K562 (cell line): Measurements from ENCODE around the gene CISTR.

Experiments used
- ETV6 ChIP-seq, 3 experiments: fragments of 150-350 bp in 1 of 3; sonication (generic) in 1 of 3; formaldehyde crosslinking in 1 of 3; IDR thresholded peaks; 2 replicates each; pipeline versions ENCODE4 v1.6.1 to v1.8.0; 2014 to 2022; ENCODE audit warnings: borderline replicate concordance in 2 of 3, low read depth in 2 of 3, antibody characterized with exemption in 1 of 3, low read length in 1 of 3, mild to moderate bottlenecking in 1 of 3, missing genetic modification reagents in 1 of 3
- EZH2 ChIP-seq: IDR thresholded peaks from 2 replicates; pipeline ENCODE4 v1.6.1; 2012; ENCODE audit warnings: low read depth, mild to moderate bottlenecking, inconsistent platforms, low read length, borderline replicate concordance
- GABPB1 ChIP-seq: sonication (generic); formaldehyde crosslinking; IDR thresholded peaks from 2 replicates; pipeline ENCODE4 v1.8.0; 2022; ENCODE audit warnings: mild to moderate bottlenecking, missing genetic modification reagents
- MNT ChIP-seq, 2 experiments: fragments of 450-650 bp; conservative IDR thresholded peaks; 2 replicates each; pipeline ENCODE4 v1.6.1; 2017; ENCODE audit warnings: mild to moderate bottlenecking in 2 of 2, moderate library complexity in 2 of 2
- PRPF4 ChIP-seq: fragments of 200-400 bp; formaldehyde crosslinking; IDR thresholded peaks from one replicate; pipeline ENCODE4 v1.6.1; 2017; ENCODE audit warnings: low read length, low read depth, mild to moderate bottlenecking; ENCODE audit not compliant: insufficient read depth, poor library complexity, severe bottlenecking
- SRSF9 ChIP-seq: fragments of 200-400 bp; formaldehyde crosslinking; IDR thresholded peaks from 2 replicates; pipeline ENCODE4 v1.6.1; 2017; ENCODE audit warnings: low read depth, low read length, borderline replicate concordance
- TBP ChIP-seq: optimal IDR thresholded peaks from 2 replicates; pipeline ENCODE3; 2011; ENCODE audit warnings: low read depth, low read length, improper control_type of control experiment
- ZNF609 ChIP-seq: sonication (generic); formaldehyde crosslinking; IDR thresholded peaks from 2 replicates; pipeline ENCODE4 v1.8.1; 2023; ENCODE audit warnings: missing genetic modification reagents, mild to moderate bottlenecking, borderline replicate concordance
- TF ChIP-seq, protein P1 (sequence below): fragments of 450-650 bp; IDR thresholded peaks from 2 replicates; pipeline ENCODE4 v1.6.1; 2016; ENCODE audit warnings: low read depth, mild to moderate bottlenecking, moderate library complexity

DNA sequence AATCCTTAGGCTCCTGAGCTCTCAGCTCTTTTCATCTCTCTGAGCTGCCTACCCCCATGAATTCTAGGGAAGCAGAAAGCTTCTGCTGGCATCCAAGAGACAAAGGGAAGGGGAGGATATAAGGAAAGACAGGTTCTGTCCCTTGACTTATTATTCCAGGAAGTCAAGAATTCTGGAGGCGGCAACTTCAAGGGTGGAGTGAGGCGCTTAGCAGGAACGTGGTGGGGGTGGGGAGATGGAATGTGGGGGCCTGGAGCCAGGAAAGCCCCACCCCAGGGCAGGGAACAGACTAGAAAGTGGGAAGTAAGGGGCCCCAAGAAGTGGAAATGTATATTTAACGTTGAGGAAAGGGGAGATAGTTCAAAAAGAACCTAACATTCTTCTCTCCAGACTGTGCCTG, 26.0 kb downstream of the CISTR start:
- no peak for TF ChIP-seq SRSF9
- TF ChIP-seq ETV6 (IDR thresholded peaks at IDR 0.05; ENCODE audit: borderline replicate concordance in 1 of 2, low read depth in 2 of 2, low read length in 1 of 2), result no peak
- no peak for TF ChIP-seq ETV6 (CRISPR knock-in tag; IDR thresholded peaks at IDR 0.05; ENCODE audit: borderline replicate concordance)
- TF ChIP-seq, protein P1, sequence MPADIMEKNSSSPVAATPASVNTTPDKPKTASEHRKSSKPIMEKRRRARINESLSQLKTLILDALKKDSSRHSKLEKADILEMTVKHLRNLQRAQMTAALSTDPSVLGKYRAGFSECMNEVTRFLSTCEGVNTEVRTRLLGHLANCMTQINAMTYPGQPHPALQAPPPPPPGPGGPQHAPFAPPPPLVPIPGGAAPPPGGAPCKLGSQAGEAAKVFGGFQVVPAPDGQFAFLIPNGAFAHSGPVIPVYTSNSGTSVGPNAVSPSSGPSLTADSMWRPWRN, result no peak
- no peak for TF ChIP-seq GABPB1 (CRISPR knock-in tag)
- TF ChIP-seq MNT (conservative IDR thresholded peaks at IDR 0.05), result no peak
- TF ChIP-seq EZH2, result no peak
- TF ChIP-seq PRPF4, result no peak
- TF ChIP-seq ZNF609, result no peak
- no peak for TF ChIP-seq TBP
